ENCODE results near the gene SEMA3D. TPM values are rescaled to one million over a fixed set of nuclear protein-coding genes. Genes with fewer than 3 reads are reported as not detected.

The SEMA3D gene
- polyA plus RNA-seq, 2 of the 4 experiments (the other 2 are of a cell fraction), result 0.04 to 0.13 TPM

- Histone ChIP-seq H3K9me3 (no peaks in the 10 kb centered on the region), H3K4me3 (no peak overlapping the region), H3K4me2 (no peak overlapping the region), H3K4me1 (0 out of 3 replicates have a peak, but pooled peaks cover 3% of the 10 kb centered on the region), H3K27ac (no peak overlapping the region)
- DNase-seq (ENCODE audit: low read depth in 1 of 2, low spot score in 1 of 2) (no peak), ATAC-seq (no peak), FAIRE-seq (no peak)
- ChIA-PET CTCF (no interaction called here), POLR2A (no interaction called here)
- WGBS (ENCODE audit: missing lambda C conversion rate), result 27% methylated on average over 3 of the region's 3 CpGs
- TF ChIP-seq RCOR1 (IDR thresholded peaks at IDR 0.05; ENCODE audit: low read depth, low read length) (no peak), RAD21 (conservative IDR thresholded peaks at IDR 0.05 in 1 of 2, IDR thresholded peaks at IDR 0.05 in 1 of 2) (no peak), JUN (IDR thresholded peaks at IDR 0.05) (no peak), ZSCAN20 (CRISPR knock-in tag; IDR thresholded peaks at IDR 0.05) (no peak), CEBPB (IDR thresholded peaks at IDR 0.05) (no peak), PBX3 (IDR thresholded peaks at IDR 0.05) (no peak), JUNB (IDR thresholded peaks at IDR 0.05) (no peak), ZC3H11A (IDR thresholded peaks at IDR 0.05) (no peak), PHF8 (IDR thresholded peaks at IDR 0.05; ENCODE audit: borderline replicate concordance, low read depth) (no peak), MAZ (IDR thresholded peaks at IDR 0.05; ENCODE audit: borderline replicate concordance, low read depth, low read length) (no peak), RARB (CRISPR knock-in tag; IDR thresholded peaks at IDR 0.05) (no peak), CTCF (IDR thresholded peaks at IDR 0.05) (no peak), KDM1A (IDR thresholded peaks at IDR 0.05; ENCODE audit: low read depth) (no peak), NR3C1 (IDR thresholded peaks at IDR 0.05) (no peak), RNF2 (IDR thresholded peaks at IDR 0.05; ENCODE audit: borderline replicate concordance, low read depth) (no peak), BHLHE40 (IDR thresholded peaks at IDR 0.05; ENCODE audit: low read depth, low read length) (no peak), HOXB5 (CRISPR knock-in tag; IDR thresholded peaks at IDR 0.05) (no peak)
Observed at GRCh38 chr7:85183296-85183695, 3.6 kb downstream of the SEMA3D start.

- FAIRE-seq, result no peak
- Histone ChIP-seq H3K9me3 (no peaks in the 10 kb centered on the region), H3K27ac (no peak overlapping the region), H3K4me2 (no peak overlapping the region), H3K4me3 (no peak overlapping the region), H3K4me1 (no peaks in the 10 kb centered on the region)
- POLR2A ChIA-PET, result no interaction called here
- 0% methylated on average over 2 of the region's 2 CpGs for WGBS (ENCODE audit: missing lambda C conversion rate)
- TF ChIP-seq POLR2AphosphoS2 (conservative IDR thresholded peaks at IDR 0.05; ENCODE audit: low read length), result no peak
- TF ChIP-seq ATOH8 (CRISPR knock-in tag; IDR thresholded peaks at IDR 0.05; ENCODE audit: low read depth), result no peak
- TF ChIP-seq POLR2A (IDR thresholded peaks at IDR 0.05; ENCODE audit: low read length), result no peak
- TF ChIP-seq ZFP36 (IDR thresholded peaks at IDR 0.05; ENCODE audit: borderline replicate concordance, partially characterized antibody), result no peak
- TF ChIP-seq RARB (CRISPR knock-in tag; IDR thresholded peaks at IDR 0.05), result no peak
- TF ChIP-seq EP300 (IDR thresholded peaks at IDR 0.05), result no peak
- no peak for TF ChIP-seq CBX2 (IDR thresholded peaks at IDR 0.05; ENCODE audit: borderline replicate concordance, low read depth)
- no peak for TF ChIP-seq E2F6 (IDR thresholded peaks at IDR 0.05; ENCODE audit: borderline replicate concordance, low read depth)
- no peak for TF ChIP-seq RAD21 (conservative IDR thresholded peaks at IDR 0.05 in 1 of 2, IDR thresholded peaks at IDR 0.05 in 1 of 2)
- no peak for TF ChIP-seq ZC3H11A (IDR thresholded peaks at IDR 0.05)
- TF ChIP-seq MAZ (IDR thresholded peaks at IDR 0.05; ENCODE audit: borderline replicate concordance, low read depth, low read length), result no peak
- ATAC-seq, result no peak
- CTCF ChIA-PET, result no interaction called here
- DNase-seq (ENCODE audit: low read depth in 1 of 2, low spot score in 1 of 2), result no peak
Observed at GRCh38 chr7:85178531-85179298, 8.1 kb downstream of the SEMA3D start.
